NCI-H2196 (cell line): Measurements from ENCODE around the gene C1QTNF7.
A peak's percentile ranks its signal among the peaks of the same experiment; 100 is the strongest.

Source experiments
- DNase-seq: peaks from one replicate; lab custom pipeline; 2025; ENCODE audit not compliant: unreplicated experiment; lab: John Stamatoyannopoulos, UW

Gene C1QTNF7

GRCh38 chr4:15455290-15455689, 27.5 kb downstream of the C1QTNF7 start:
- DNase-seq = no peak

- DNase-seq = peak; percentile 6
Measured at GRCh38 chr4:15457406-15458201, 29.8 kb downstream of the C1QTNF7 start.

GRCh38 chr4:15458616-15459015, 30.8 kb downstream of the C1QTNF7 start:
- no peak for DNase-seq

- DNase-seq = no peak
Measured at GRCh38 chr4:15459706-15460105, 31.9 kb downstream of the C1QTNF7 start.

- no peak for DNase-seq
Measured at GRCh38 chr4:15466596-15466995, 38.8 kb downstream of the C1QTNF7 start.

GRCh38 chr4:15469402-15470127, 41.7 kb downstream of the C1QTNF7 start, which contains the start of gene CC2D2A:
Gene CC2D2A (plus strand): TSS chr4:15469882. CDS start chr4:15475933, 6,051 bp downstream.
- DNase-seq = no peak

- DNase-seq = no peak
Measured at GRCh38 chr4:15470128-15470475, 42.3 kb downstream of the C1QTNF7 start.

- DNase-seq = no peak
Measured at GRCh38 chr4:15476396-15476795, 48.6 kb downstream of the C1QTNF7 start.

- DNase-seq = no peak
Measured at GRCh38 chr4:15478724-15479088, 50.9 kb downstream of the C1QTNF7 start.

GRCh38 chr4:15479089-15479912, 51.5 kb downstream of the C1QTNF7 start:
- peak; percentile 75 for DNase-seq

GRCh38 chr4:15479913-15480185, 52.0 kb downstream of the C1QTNF7 start:
- DNase-seq = no peak

GRCh38 chr4:15481961-15482745, 54.3 kb downstream of the C1QTNF7 start:
- no peak for DNase-seq

GRCh38 chr4:15482842-15483241, 55.0 kb downstream of the C1QTNF7 start:
- no peak for DNase-seq

GRCh38 chr4:15488136-15488535, 60.3 kb downstream of the C1QTNF7 start:
- no peak for DNase-seq

- DNase-seq = no peak
Measured at GRCh38 chr4:15488658-15489470, 61.0 kb downstream of the C1QTNF7 start.

- DNase-seq = no peak
Measured at GRCh38 chr4:15489551-15489950, 61.7 kb downstream of the C1QTNF7 start.

GRCh38 chr4:15493411-15493810, 65.6 kb downstream of the C1QTNF7 start:
- DNase-seq = no peak

- DNase-seq = no peak
Measured at GRCh38 chr4:15495621-15496020, 67.8 kb downstream of the C1QTNF7 start.
